ENCODE results near the gene ZBTB12. TPM values are rescaled to one million over a fixed set of nuclear protein-coding genes. Genes with fewer than 3 reads are reported as not detected.
"Not testable (repeated sequence)": the region's sequence is repeated elsewhere in the genome, so short reads cannot be mapped to it uniquely, and the experiment has no call there.

Gene ZBTB12
- total RNA-seq, 1 donor from 2014 or later = 3.5 TPM

DNA sequence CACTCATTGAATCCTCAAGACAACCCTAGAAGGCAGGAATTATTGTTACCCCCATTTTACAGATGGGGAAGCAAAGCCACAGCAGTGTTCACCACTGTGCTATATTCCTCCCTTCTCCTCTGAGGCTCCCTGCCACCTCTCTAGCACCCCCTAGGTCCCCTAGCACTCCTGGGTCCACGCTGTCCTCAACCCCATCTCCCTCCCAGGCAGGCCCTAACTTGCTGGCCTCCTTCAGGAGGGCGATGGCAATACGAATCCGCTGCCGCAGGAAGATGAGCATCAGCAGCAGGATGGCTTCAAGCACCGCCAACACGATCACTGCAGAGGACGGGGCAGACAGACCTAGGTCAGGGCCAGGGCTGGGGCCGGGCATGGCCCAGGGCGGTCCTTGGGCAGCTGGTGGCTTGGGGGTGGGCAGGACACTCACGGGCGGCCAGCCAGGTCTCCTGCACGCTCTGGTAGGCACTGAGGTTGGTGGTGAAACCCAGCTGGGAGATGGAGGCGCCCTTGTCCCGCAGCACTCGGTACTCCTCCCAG lies 31.4 kb downstream of the ZBTB12 start:
- no peak overlapping the region for H3K4me3 ChIP-seq
- DNase-seq = no peak
- TF ChIP-seq, protein P1, sequence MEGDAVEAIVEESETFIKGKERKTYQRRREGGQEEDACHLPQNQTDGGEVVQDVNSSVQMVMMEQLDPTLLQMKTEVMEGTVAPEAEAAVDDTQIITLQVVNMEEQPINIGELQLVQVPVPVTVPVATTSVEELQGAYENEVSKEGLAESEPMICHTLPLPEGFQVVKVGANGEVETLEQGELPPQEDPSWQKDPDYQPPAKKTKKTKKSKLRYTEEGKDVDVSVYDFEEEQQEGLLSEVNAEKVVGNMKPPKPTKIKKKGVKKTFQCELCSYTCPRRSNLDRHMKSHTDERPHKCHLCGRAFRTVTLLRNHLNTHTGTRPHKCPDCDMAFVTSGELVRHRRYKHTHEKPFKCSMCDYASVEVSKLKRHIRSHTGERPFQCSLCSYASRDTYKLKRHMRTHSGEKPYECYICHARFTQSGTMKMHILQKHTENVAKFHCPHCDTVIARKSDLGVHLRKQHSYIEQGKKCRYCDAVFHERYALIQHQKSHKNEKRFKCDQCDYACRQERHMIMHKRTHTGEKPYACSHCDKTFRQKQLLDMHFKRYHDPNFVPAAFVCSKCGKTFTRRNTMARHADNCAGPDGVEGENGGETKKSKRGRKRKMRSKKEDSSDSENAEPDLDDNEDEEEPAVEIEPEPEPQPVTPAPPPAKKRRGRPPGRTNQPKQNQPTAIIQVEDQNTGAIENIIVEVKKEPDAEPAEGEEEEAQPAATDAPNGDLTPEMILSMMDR (IDR thresholded peaks at IDR 0.05; ENCODE audit: borderline replicate concordance) = no peak

DNA sequence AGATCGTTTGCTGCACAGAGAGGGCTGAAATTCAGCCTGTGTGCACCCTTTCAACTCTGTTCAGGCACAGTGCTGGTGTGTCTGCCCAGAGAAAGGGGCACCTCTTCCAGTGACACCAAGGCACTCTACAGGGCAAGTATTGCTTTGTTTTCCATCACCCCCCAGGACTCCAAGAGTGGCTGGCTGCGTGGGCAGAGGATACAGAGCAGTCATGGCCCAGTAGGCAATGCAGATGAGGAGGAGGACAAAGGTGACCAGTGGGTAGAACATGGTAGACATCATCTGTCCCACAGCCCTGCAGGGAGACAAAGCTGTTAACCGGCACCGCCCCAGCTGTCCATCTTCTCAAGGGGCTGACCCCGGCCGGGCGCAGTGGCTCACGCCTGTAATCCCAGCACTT lies 32.5 kb downstream of the ZBTB12 start:
- no peak overlapping the region for H3K4me3 ChIP-seq
- H3K4me1 ChIP-seq = peaks cover 2% of the 10 kb centered on the region
- no peaks in the 10 kb centered on the region for H3K36me3 ChIP-seq
- DNase-seq = no peak
- intact Hi-C loops (cut with micrococcal nuclease) = no loop called here
- H3K27ac ChIP-seq (replicated peaks) = no peak overlapping the region
- TF ChIP-seq, protein P1 (IDR thresholded peaks at IDR 0.05; ENCODE audit: borderline replicate concordance) = no peak
- peaks cover 6% of the 10 kb centered on the region for H3K27me3 ChIP-seq (ENCODE audit: low read depth)
- H3K9me3 ChIP-seq (replicated peaks) = no peaks in the 10 kb centered on the region

More for the DNA sequence above, 31.4 kb downstream of the ZBTB12 start:
- Histone ChIP-seq H3K27me3 (ENCODE audit: low read depth) (peaks cover 6% of the 10 kb centered on the region), H3K9me3 (replicated peaks) (no peaks in the 10 kb centered on the region), H3K36me3 (no peaks in the 10 kb centered on the region), H3K27ac (replicated peaks) (no peak overlapping the region), H3K4me1 (no peaks in the 10 kb centered on the region)
- intact Hi-C loops (cut with micrococcal nuclease) = no loop called here

DNA sequence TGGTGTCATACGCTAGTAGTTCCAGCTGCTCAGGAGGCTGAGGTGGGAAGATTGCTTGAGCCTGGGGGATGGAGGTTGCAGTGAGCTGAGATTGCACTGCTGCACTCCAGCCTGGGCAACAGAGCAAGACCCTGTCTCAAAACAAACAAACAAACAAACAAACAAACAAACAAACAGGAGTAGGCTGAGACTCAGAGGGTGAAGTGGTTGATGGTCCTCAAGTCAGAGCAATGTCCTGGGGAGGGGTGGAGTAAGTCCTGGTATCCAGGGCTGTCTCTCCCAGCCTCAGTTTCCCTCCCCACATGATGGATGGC lies 33.3 kb downstream of the ZBTB12 start:
- intact Hi-C loops (cut with micrococcal nuclease); H3K36me3 ChIP-seq; H3K4me1 ChIP-seq; H3K27ac ChIP-seq (replicated peaks); H3K27me3 ChIP-seq (ENCODE audit: low read depth); DNase-seq; H3K9me3 ChIP-seq (replicated peaks); H3K4me3 ChIP-seq: not testable (repeated sequence)

DNA sequence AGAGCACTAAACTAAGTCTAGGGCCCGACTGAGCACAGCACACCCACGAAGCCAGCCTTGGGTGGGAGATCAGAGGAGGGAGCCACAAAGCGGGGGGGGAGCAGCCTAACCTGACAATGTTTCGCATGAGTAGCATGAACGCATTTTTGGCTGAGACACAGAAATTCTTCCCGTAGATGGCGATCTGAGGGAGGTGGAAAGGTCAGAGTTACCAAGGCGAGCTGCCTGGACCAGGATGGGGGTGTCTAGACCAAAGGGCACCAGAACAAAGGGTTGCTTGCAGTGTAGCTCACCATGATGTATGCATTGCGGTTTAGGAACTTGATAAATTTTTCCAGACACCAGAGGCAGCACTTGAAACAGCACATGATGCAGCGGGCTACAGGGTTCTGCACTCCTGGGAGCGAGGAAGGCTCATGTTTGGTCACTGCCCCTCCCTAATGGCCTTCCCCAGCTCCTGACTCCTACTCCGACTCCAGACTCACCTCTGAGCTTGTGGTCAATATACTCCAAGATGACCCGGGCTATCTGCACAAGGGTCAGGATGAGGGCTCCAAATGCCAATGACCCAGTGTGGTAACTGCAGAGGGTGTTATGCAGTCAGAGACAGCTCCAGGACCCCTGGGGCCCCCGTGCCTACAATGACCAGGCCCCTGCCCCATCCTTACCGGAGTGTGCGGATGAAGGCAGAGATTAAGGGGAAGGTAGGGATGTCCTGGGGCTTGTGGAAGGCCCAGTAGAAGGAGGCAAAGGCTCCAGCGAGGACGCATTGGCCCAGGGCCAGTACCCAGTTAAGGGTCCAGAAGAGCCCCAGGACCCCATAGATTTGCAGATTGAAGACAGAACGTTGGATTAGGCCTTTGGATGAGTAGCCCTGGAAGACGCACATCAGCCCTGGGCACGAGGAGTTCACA lies 36.4 kb downstream of the ZBTB12 start:
- no peak for DNase-seq
- H3K36me3 ChIP-seq = peaks cover 4% of the 10 kb centered on the region
- intact Hi-C loops (cut with micrococcal nuclease) = no loop called here
- H3K4me1 ChIP-seq = peaks cover 30% of the 10 kb centered on the region
- H3K27me3 ChIP-seq (ENCODE audit: low read depth) = peaks cover 6% of the 10 kb centered on the region
- no peak overlapping the region for H3K27ac ChIP-seq (replicated peaks)
- TF ChIP-seq, protein P1 (IDR thresholded peaks at IDR 0.05; ENCODE audit: borderline replicate concordance) = no peak
- H3K4me3 ChIP-seq = no peak overlapping the region
- no peaks in the 10 kb centered on the region for H3K9me3 ChIP-seq (replicated peaks)

DNA sequence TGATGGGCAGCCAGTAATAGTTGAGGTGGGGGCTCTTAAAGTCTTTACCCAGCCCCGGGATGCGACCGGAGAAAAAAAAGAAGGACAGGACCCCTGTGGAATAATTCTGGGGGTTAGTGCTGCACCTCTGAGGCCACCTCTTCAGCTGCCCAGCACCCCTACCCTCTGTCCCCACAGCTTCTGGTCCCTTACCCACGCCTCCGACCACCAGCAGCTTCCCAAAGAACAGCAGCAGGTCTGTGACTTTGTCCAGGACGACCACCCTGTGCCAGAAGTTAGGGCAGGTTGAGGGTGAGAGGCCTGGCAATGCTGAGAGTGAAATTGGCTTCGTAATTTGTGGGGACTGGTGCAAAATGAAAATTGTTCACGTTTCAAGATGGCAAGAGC lies 37.1 kb downstream of the ZBTB12 start:
- Histone ChIP-seq H3K36me3 (peaks cover 10% of the 10 kb centered on the region), H3K27ac (replicated peaks) (no peak overlapping the region), H3K4me1 (peaks cover 30% of the 10 kb centered on the region), H3K4me3 (no peak overlapping the region), H3K9me3 (replicated peaks) (no peaks in the 10 kb centered on the region), H3K27me3 (ENCODE audit: low read depth) (peaks cover 6% of the 10 kb centered on the region)
- TF ChIP-seq, protein P1 (IDR thresholded peaks at IDR 0.05; ENCODE audit: borderline replicate concordance) = no peak
- intact Hi-C loops (cut with micrococcal nuclease) = no loop called here
- DNase-seq = no peak

DNA sequence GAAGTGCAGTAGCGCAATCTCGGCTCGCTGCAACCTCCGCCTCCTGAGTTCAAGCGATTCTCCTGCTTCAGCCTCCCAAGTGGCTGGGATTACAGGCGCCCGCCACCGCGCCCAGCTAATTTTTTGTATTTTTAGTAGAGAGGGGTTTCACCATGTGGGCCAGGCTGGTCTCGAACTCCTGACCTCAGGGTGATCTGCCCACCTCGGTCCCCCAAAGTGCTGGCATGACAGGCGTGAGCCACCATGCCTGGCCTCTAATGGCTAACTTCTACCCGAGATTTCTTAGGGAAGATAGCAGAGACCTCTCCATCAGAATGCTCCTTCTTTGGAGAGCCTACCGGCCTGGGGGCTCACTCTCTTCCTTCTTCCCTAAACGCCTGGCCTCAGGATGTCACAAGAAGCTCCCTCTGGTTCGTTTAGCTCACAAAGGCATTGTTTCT lies 37.7 kb downstream of the ZBTB12 start:
- H3K36me3 ChIP-seq = peaks cover 17% of the 10 kb centered on the region
- H3K9me3 ChIP-seq (replicated peaks); intact Hi-C loops (cut with micrococcal nuclease); DNase-seq; H3K27me3 ChIP-seq (ENCODE audit: low read depth): not testable (repeated sequence)
- peak overlapping the region; percentile 86 for H3K27ac ChIP-seq (replicated peaks)
- H3K4me1 ChIP-seq = peaks cover 30% of the 10 kb centered on the region
- peak overlapping the region; percentile 74 for H3K4me3 ChIP-seq
